H9 (cell line): Measurements from ENCODE around the gene EDAR. TPM values are rescaled to one million over a fixed set of nuclear protein-coding genes. Genes with fewer than 3 reads are reported as not detected.

Experiments used
- DNase-seq: peaks from one replicate; pipeline ENCODE4 v3.0.0-alpha.2; 2017
- H2AFZ ChIP-seq: one replicate; pipeline ENCODE4 v1.6.1; 2013; ENCODE audit warnings: mild to moderate bottlenecking, low read length, control low read depth, moderate library complexity
- H2AK5ac ChIP-seq: 2 replicates; pipeline ENCODE4 v1.6.1; 2013; ENCODE audit warnings: low read length, control low read depth, mixed read lengths; ENCODE audit not compliant: insufficient read length
- H2BK120ac ChIP-seq: one replicate; pipeline ENCODE4 v1.6.1; 2013; ENCODE audit warnings: low read depth, mild to moderate bottlenecking, low read length, control low read depth, inconsistent platforms; ENCODE audit not compliant: poor library complexity, severe bottlenecking
- H2BK12ac ChIP-seq: 2 replicates; pipeline ENCODE4 v1.6.1; 2013; ENCODE audit warnings: low read length, control low read depth, mixed read lengths, low read depth; ENCODE audit not compliant: insufficient read length
- H2BK15ac ChIP-seq: 2 replicates; pipeline ENCODE4 v1.6.1; 2013; ENCODE audit warnings: low read depth, low read length, control low read depth
- H2BK20ac ChIP-seq: one replicate; pipeline ENCODE4 v1.6.1; 2013; ENCODE audit warnings: low read depth, mild to moderate bottlenecking, low read length, control low read depth, inconsistent platforms; ENCODE audit not compliant: poor library complexity, severe bottlenecking
- H2BK5ac ChIP-seq: 2 replicates; pipeline ENCODE4 v1.6.1; 2013; ENCODE audit warnings: low read length, control low read depth, mixed read lengths; ENCODE audit not compliant: insufficient read length
- H3K14ac ChIP-seq: 2 replicates; pipeline ENCODE4 v1.6.1; 2013; ENCODE audit warnings: low read length, control low read depth; ENCODE audit not compliant: insufficient read depth
- H3K18ac ChIP-seq: 2 replicates; pipeline ENCODE4 v1.6.1; 2013; ENCODE audit warnings: low read depth, mild to moderate bottlenecking, mixed read lengths, low read length, control low read depth; ENCODE audit not compliant: insufficient read length
- H3K23ac ChIP-seq: 2 replicates; pipeline ENCODE4 v1.6.1; 2013; ENCODE audit warnings: low read length, control low read depth, mixed read lengths, low read depth; ENCODE audit not compliant: insufficient read length
- H3K23me2 ChIP-seq: 2 replicates; pipeline ENCODE4 v1.6.1; 2013; ENCODE audit warnings: low read depth, mild to moderate bottlenecking, mixed read lengths, low read length, control low read depth; ENCODE audit not compliant: insufficient read length, poor library complexity, severe bottlenecking
- H3K27ac ChIP-seq: 2 replicates; pipeline ENCODE4 v1.5.1; 2013; ENCODE audit warnings: low read length, control low read depth, mixed read lengths, low read depth; ENCODE audit not compliant: insufficient read length
- H3K27me3 ChIP-seq: 2 replicates; pipeline ENCODE4 v1.6.1; 2013; ENCODE audit warnings: low read length, control low read depth, inconsistent platforms; ENCODE audit not compliant: insufficient read depth
- H3K4ac ChIP-seq: 2 replicates; pipeline ENCODE4 v1.6.1; 2013; ENCODE audit warnings: low read depth, mild to moderate bottlenecking, control low read depth, inconsistent platforms, low read length, moderate library complexity
- H3K4me1 ChIP-seq: 2 replicates; pipeline ENCODE4 v1.6.1; 2013; ENCODE audit warnings: low read length, control low read depth, inconsistent platforms; ENCODE audit not compliant: insufficient read depth
- H3K4me2 ChIP-seq: 2 replicates; pipeline ENCODE4 v1.6.1; 2013; ENCODE audit warnings: low read length, control low read depth, mixed read lengths; ENCODE audit not compliant: insufficient read length, insufficient read depth
- H3K56ac ChIP-seq: 2 replicates; pipeline ENCODE4 v1.6.1; 2013; ENCODE audit warnings: low read depth, mild to moderate bottlenecking, mixed read lengths, low read length, control low read depth; ENCODE audit not compliant: insufficient read length
- H3K79me1 ChIP-seq: 2 replicates; pipeline ENCODE4 v1.6.1; 2013; ENCODE audit warnings: low read depth, mild to moderate bottlenecking, moderate library complexity, low read length, control low read depth, inconsistent platforms; ENCODE audit not compliant: insufficient read depth, poor library complexity, severe bottlenecking
- H3K79me2 ChIP-seq: 2 replicates; pipeline ENCODE4 v1.6.1; 2013; ENCODE audit warnings: low read length, control low read depth, inconsistent platforms; ENCODE audit not compliant: insufficient read depth
- H3K9ac ChIP-seq: 2 replicates; pipeline ENCODE4 v1.6.1; 2013; ENCODE audit warnings: low read length, control low read depth, mixed read lengths; ENCODE audit not compliant: insufficient read length; ENCODE audit errors: extremely low read depth
- H3K9me3 ChIP-seq: one replicate; pipeline ENCODE4 v1.6.1; 2013; ENCODE audit warnings: low read depth, low read length, inconsistent platforms; ENCODE audit not compliant: control insufficient read depth
- H3T11ph ChIP-seq: one replicate; pipeline ENCODE4 v1.6.1; 2013; ENCODE audit warnings: mild to moderate bottlenecking, low read length, control low read depth, inconsistent platforms
- H4K20me1 ChIP-seq: one replicate; pipeline ENCODE4 v1.6.1; 2013; ENCODE audit not compliant: control insufficient read depth, insufficient read length, insufficient read depth
- H4K5ac ChIP-seq: 2 replicates; pipeline ENCODE4 v1.6.1; 2013; ENCODE audit warnings: low read depth, mild to moderate bottlenecking, mixed read lengths, low read length, control low read depth; ENCODE audit not compliant: insufficient read length
- H4K8ac ChIP-seq: replicated peaks from 2 replicates; pipeline ENCODE4 v1.6.1; 2013; ENCODE audit warnings: low read length, control low read depth, mixed read lengths, low read depth; ENCODE audit not compliant: insufficient read length
- H4K91ac ChIP-seq: 2 replicates; pipeline ENCODE4 v1.6.1; 2013; ENCODE audit warnings: low read depth, mild to moderate bottlenecking, moderate library complexity, mixed read lengths, low read length, control low read depth; ENCODE audit not compliant: insufficient read length
- H3K27ac Mint-ChIP-seq, 3 experiments: 2 replicates in 2 of 3; 3 replicates in 1 of 3; pipeline ENCODE4 v1.8.0; 2020 to 2021; ENCODE audit warnings: mixed read lengths in 3 of 3, mild to moderate bottlenecking in 1 of 3, moderate library complexity in 1 of 3
- H3K27me3 Mint-ChIP-seq: 2 replicates; pipeline ENCODE4 v1.8.0; 2021; ENCODE audit warnings: low read depth, mild to moderate bottlenecking, moderate library complexity, mixed read lengths
- H3K36me3 Mint-ChIP-seq, 3 experiments: 2 replicates in 2 of 3; 3 replicates in 1 of 3; pipeline ENCODE4 v1.8.0; 2020 to 2021; ENCODE audit warnings: low read depth in 3 of 3, mixed read lengths in 3 of 3; ENCODE audit not compliant: insufficient read depth in 1 of 3
- H3K4me1 Mint-ChIP-seq, 2 experiments: 2 replicates each; pipeline ENCODE4 v1.8.0; 2020; ENCODE audit warnings: mixed read lengths in 2 of 2
- H3K4me3 Mint-ChIP-seq, 2 experiments: 2 replicates in 1 of 2; 3 replicates in 1 of 2; pipeline ENCODE4 v1.8.0; 2020 to 2021; ENCODE audit warnings: mild to moderate bottlenecking in 2 of 2, mixed read lengths in 2 of 2, moderate library complexity in 1 of 2
- H3K9me3 Mint-ChIP-seq, 2 experiments: 2 replicates in 1 of 2; 3 replicates in 1 of 2; pipeline ENCODE4 v1.8.0; 2020; ENCODE audit warnings: mild to moderate bottlenecking in 2 of 2, mixed read lengths in 2 of 2, moderate library complexity in 1 of 2
- CTCF ChIP-seq: fragments of 200-600 bp; sonication (generic); conservative IDR thresholded peaks from 3 replicates; pipeline ENCODE4 v1.8.0; 2021; ENCODE audit warnings: antibody characterized with exemption, mild to moderate bottlenecking
- WGBS: extraction: QIAGEN DNeasy Blood & Tissue Kit; methylation state at CpG from one replicate; pipeline ENCODE4 v1.1.7; 2013; ENCODE audit warnings: missing lambda C conversion rate, low lambda C conversion rate, mixed read lengths; ENCODE audit not compliant: insufficient read length; ENCODE audit errors: extremely low coverage; 5-methylcytosine and 5-hydroxymethylcytosine counted together
- total RNA-seq: library from RNA; stranded (reverse); gene quantifications from 2 replicates; pipeline ENCODE4 v1.2.1, GENCODE V29; 2021

The EDAR gene
- total RNA-seq, 1 experiment from 2014 or later: not detected

GRCh38 chr2:108942888-108943287 lies 46.1 kb downstream of the EDAR start:
- no peak overlapping the region for H2BK15ac ChIP-seq
- H2BK120ac ChIP-seq: no peak overlapping the region
- no peaks in the 10 kb centered on the region for H3K23me2 ChIP-seq
- no peaks in the 10 kb centered on the region for H3K27me3 ChIP-seq
- H3K9ac ChIP-seq: no peak overlapping the region
- no peak overlapping the region for H4K8ac ChIP-seq
- H2AK5ac ChIP-seq: no peak overlapping the region
- H3K4me1 Mint-ChIP-seq: no peaks in the 10 kb centered on the region
- H3K4me3 Mint-ChIP-seq: no peak overlapping the region
- no peak overlapping the region for H3K27ac ChIP-seq
- no peak overlapping the region for H3K18ac ChIP-seq
- no peak overlapping the region for H4K91ac ChIP-seq
- no peak overlapping the region for H3K14ac ChIP-seq
- H3K9me3 ChIP-seq: no peaks in the 10 kb centered on the region
- no peaks in the 10 kb centered on the region for H4K20me1 ChIP-seq
- H3K23ac ChIP-seq: no peak overlapping the region
- TF ChIP-seq CTCF: no peak
- no peak overlapping the region for H3K4ac ChIP-seq
- no peak overlapping the region for H2BK20ac ChIP-seq
- H3K27me3 Mint-ChIP-seq: peaks cover 2% of the 10 kb centered on the region; the same call in 1 of the 2 replicates
- H2BK5ac ChIP-seq: no peak overlapping the region
- DNase-seq: no peak
- no peaks in the 10 kb centered on the region for H3K79me2 ChIP-seq
- H2AFZ ChIP-seq: no peak overlapping the region
- H2BK12ac ChIP-seq: no peak overlapping the region
- no peak overlapping the region for H3T11ph ChIP-seq
- no peak overlapping the region for H4K5ac ChIP-seq
- H3K9me3 Mint-ChIP-seq: peaks cover 21 to 24% of the 10 kb centered on the region in 2 experiments
- no CpG with 5 or more reads among the region's 15 CpGs for whole genome bisulfite sequencing
- peaks cover 3 to 12% (median 9%) of the 10 kb centered on the region in 3 experiments; a peak in 6 of 7 replicates for H3K36me3 Mint-ChIP-seq
- H3K4me2 ChIP-seq: no peak overlapping the region
- H3K79me1 ChIP-seq: no peaks in the 10 kb centered on the region
- H3K27ac Mint-ChIP-seq: no peak overlapping the region
- no peaks in the 10 kb centered on the region for H3K4me1 ChIP-seq
- H3K56ac ChIP-seq: no peak overlapping the region
